ENCODE measurements around the gene FLNA. TPM values are rescaled to one million over a fixed set of nuclear protein-coding genes. Genes with fewer than 3 reads are reported as not detected.

FLNA gene
- total RNA-seq, 2 donors from 2014 or later, result 1,074 to 1,251 TPM

DNA sequence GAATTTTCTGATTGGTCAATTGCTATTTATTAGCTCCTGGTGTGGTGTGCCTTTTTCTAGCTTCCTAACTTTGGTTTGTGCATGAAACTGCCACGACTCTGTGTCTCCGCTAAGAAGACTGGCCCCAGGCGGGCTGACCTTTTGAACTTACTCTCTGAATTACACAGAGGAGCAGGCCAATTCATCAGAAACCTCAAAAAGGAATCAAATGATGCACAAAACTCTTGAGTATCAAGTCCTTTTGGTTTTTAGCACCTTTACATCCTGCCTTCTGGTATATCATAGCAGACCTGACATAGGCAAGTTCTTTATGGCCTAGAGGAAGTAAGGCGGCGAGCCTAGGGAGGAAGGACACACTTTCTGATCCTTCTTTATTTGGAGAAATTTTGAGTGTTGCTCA lies 61.3 kb downstream of the FLNA start:
- TF ChIP-seq, protein P1, sequence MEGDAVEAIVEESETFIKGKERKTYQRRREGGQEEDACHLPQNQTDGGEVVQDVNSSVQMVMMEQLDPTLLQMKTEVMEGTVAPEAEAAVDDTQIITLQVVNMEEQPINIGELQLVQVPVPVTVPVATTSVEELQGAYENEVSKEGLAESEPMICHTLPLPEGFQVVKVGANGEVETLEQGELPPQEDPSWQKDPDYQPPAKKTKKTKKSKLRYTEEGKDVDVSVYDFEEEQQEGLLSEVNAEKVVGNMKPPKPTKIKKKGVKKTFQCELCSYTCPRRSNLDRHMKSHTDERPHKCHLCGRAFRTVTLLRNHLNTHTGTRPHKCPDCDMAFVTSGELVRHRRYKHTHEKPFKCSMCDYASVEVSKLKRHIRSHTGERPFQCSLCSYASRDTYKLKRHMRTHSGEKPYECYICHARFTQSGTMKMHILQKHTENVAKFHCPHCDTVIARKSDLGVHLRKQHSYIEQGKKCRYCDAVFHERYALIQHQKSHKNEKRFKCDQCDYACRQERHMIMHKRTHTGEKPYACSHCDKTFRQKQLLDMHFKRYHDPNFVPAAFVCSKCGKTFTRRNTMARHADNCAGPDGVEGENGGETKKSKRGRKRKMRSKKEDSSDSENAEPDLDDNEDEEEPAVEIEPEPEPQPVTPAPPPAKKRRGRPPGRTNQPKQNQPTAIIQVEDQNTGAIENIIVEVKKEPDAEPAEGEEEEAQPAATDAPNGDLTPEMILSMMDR (conservative IDR thresholded peaks at IDR 0.05), result no peak
- no peak overlapping the region for H3K4me3 ChIP-seq (ENCODE audit: low read length)
- Mint-ChIP-seq H3K36me3 (ENCODE audit: low read depth) (no peaks in the 10 kb centered on the region), H3K9me3 (peaks cover 73% of the 10 kb centered on the region), H3K27ac (no peak overlapping the region), H3K4me3 (no peak overlapping the region), H3K27me3 (ENCODE audit: insufficient read depth) (no peaks in the 10 kb centered on the region), H3K4me1 (no peaks in the 10 kb centered on the region)
- H3K9me3 ChIP-seq (ENCODE audit: control insufficient read depth, low read length), result no peaks in the 10 kb centered on the region
- no peaks in the 10 kb centered on the region for H3K4me1 ChIP-seq (ENCODE audit: control insufficient read depth, insufficient read depth, low read length)
- H3K27ac ChIP-seq (ENCODE audit: low read depth, low read length), result no peak overlapping the region
- H3K36me3 ChIP-seq (ENCODE audit: control insufficient read depth, insufficient read depth, low read length), result no peaks in the 10 kb centered on the region
- no peak overlapping the region for H3K9ac ChIP-seq (ENCODE audit: extremely low read depth, low read length, poor library complexity, severe bottlenecking)
- WGBS, 2 experiments (ENCODE audit: insufficient coverage in 1 of 2, insufficient read length in 1 of 2), result 90 to 91% methylated on average over 2 to 5 of the region's 5 CpGs
- H3K27me3 ChIP-seq (ENCODE audit: control insufficient read depth, insufficient read depth, low read length, poor library complexity, severe bottlenecking), result no peaks in the 10 kb centered on the region
- no peak for DNase-seq

DNA sequence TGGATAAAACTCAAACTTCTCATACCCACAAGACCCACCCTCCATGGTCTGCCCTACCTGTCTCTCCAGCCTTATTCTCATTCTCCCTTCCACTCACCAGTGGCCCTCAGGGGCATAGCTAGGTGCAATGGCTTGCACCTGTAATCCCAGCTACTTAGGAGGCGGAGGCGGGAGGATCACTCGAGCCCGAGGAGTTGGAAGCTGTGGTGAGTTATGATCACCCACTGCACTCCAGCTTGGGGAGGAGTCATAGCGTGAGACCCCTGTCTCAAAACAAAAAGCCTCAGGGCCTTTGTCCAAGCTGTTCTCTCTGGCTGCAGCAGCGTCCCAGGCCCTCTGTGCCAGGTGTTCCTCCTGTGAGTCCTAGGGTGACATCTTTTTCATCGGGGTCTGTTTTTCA lies 62.3 kb downstream of the FLNA start:
- no peak overlapping the region for H3K27ac ChIP-seq (ENCODE audit: low read depth, low read length)
- no peaks in the 10 kb centered on the region for H3K4me1 ChIP-seq (ENCODE audit: control insufficient read depth, insufficient read depth, low read length)
- Mint-ChIP-seq H3K27me3 (ENCODE audit: insufficient read depth) (no peaks in the 10 kb centered on the region), H3K4me3 (no peak overlapping the region), H3K36me3 (ENCODE audit: low read depth) (no peaks in the 10 kb centered on the region), H3K27ac (no peak overlapping the region), H3K4me1 (no peaks in the 10 kb centered on the region), H3K9me3 (peaks cover 74% of the 10 kb centered on the region)
- H3K27me3 ChIP-seq (ENCODE audit: control insufficient read depth, insufficient read depth, low read length, poor library complexity, severe bottlenecking), result no peaks in the 10 kb centered on the region
- no peak for DNase-seq
- 92 to 96% methylated on average over 2 to 6 of the region's 7 CpGs for WGBS, 2 experiments (ENCODE audit: insufficient coverage in 1 of 2, insufficient read length in 1 of 2)
- H3K9me3 ChIP-seq (ENCODE audit: control insufficient read depth, low read length), result no peaks in the 10 kb centered on the region
- no peak overlapping the region for H3K4me3 ChIP-seq (ENCODE audit: low read length)
- no peaks in the 10 kb centered on the region for H3K36me3 ChIP-seq (ENCODE audit: control insufficient read depth, insufficient read depth, low read length)
- no peak overlapping the region for H3K9ac ChIP-seq (ENCODE audit: extremely low read depth, low read length, poor library complexity, severe bottlenecking)
- TF ChIP-seq, protein P1 (conservative IDR thresholded peaks at IDR 0.05), result no peak

DNA sequence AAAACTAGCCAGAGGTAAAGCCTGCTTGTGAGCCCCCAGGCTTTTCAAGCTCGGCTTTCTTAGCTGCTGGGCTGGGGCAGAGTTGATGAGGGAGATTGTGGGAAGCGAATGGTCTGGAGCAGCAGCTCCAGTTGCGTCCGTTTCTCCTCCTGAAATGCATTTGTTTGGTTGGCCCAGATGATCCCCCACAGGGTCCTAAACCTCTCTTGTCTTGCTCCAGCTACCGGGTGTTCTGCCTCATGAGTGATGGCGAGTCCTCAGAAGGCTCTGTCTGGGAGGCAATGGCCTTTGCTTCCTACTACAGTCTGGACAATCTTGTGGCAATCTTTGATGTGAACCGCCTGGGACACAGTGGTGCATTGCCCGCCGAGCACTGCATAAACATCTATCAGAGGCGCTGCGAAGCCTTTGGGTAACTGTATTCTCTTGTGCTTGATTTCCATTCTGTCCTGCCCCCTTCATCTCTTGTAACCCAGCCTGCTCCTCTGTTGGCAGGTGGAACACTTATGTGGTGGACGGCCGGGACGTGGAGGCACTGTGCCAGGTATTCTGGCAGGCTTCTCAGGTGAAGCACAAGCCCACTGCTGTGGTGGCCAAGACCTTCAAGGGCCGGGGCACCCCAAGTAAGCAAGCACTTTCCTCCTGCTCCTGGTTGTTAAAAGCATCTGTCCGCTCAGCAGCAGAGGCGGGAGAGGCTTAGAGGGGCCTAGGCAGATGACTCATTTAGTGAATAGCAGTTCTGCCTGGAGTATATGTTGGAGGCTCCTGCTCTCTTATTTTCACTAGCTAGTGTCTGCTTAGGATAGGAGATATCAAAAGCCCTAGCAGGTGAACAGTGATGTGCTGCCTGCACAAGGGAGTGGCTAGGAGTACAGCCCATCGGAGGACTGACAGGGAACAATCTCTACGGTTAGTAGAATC lies 63.6 kb downstream of the FLNA start:
- no peaks in the 10 kb centered on the region for H3K36me3 Mint-ChIP-seq (ENCODE audit: low read depth)
- H3K4me3 ChIP-seq (ENCODE audit: low read length), result no peak overlapping the region
- no peaks in the 10 kb centered on the region for H3K27me3 ChIP-seq (ENCODE audit: control insufficient read depth, insufficient read depth, low read length, poor library complexity, severe bottlenecking)
- TF ChIP-seq, protein P1 (conservative IDR thresholded peaks at IDR 0.05), result no peak
- H3K4me3 Mint-ChIP-seq, result no peak overlapping the region
- H3K36me3 ChIP-seq (ENCODE audit: control insufficient read depth, insufficient read depth, low read length), result no peaks in the 10 kb centered on the region
- 80 to 89% methylated on average over 1 to 19 of the region's 19 CpGs for WGBS, 2 experiments (ENCODE audit: insufficient coverage in 1 of 2, insufficient read length in 1 of 2)
- H3K4me1 ChIP-seq (ENCODE audit: control insufficient read depth, insufficient read depth, low read length), result no peaks in the 10 kb centered on the region
- no peaks in the 10 kb centered on the region for H3K9me3 ChIP-seq (ENCODE audit: control insufficient read depth, low read length)
- no peaks in the 10 kb centered on the region for H3K4me1 Mint-ChIP-seq
- H3K9me3 Mint-ChIP-seq, result peaks cover 74% of the 10 kb centered on the region
- H3K27ac ChIP-seq (ENCODE audit: low read depth, low read length), result no peak overlapping the region
- no peak for DNase-seq
- no peak overlapping the region for H3K27ac Mint-ChIP-seq
- no peak overlapping the region for H3K9ac ChIP-seq (ENCODE audit: extremely low read depth, low read length, poor library complexity, severe bottlenecking)
- H3K27me3 Mint-ChIP-seq (ENCODE audit: insufficient read depth), result no peaks in the 10 kb centered on the region
